Aorta (tissue), 5 donors: ENCODE data around the gene SGCA. TPM values are rescaled to one million over a fixed set of nuclear protein-coding genes. Genes with fewer than 3 reads are reported as not detected.

ENCODE experiments used
- ATAC-seq: fragments of 200-7000 bp; cut with Tn5 transposase; one replicate; pipeline ENCODE4 v1.9.1; 2022; ENCODE audit warnings: moderate library complexity; ENCODE audit not compliant: low FRiP score
- DNase-seq, 2 donors: peaks; one replicate each; pipeline ENCODE4 v3.0.0-alpha.2; 2020
- H3K27ac ChIP-seq, 2 donors: one replicate each; pipeline ENCODE4 v1.5.1; 2013; ENCODE audit warnings: low read length in 2 of 2, mild to moderate bottlenecking in 2 of 2, moderate library complexity in 2 of 2, control low read depth in 1 of 2, inconsistent platforms in 1 of 2, low read depth in 1 of 2
- H3K27me3 ChIP-seq, 2 donors: one replicate each; pipeline ENCODE4 v1.6.1; 2013; ENCODE audit warnings: control low read depth in 1 of 2, low read length in 1 of 2, mild to moderate bottlenecking in 1 of 2, moderate library complexity in 1 of 2; ENCODE audit not compliant: insufficient read depth in 2 of 2, control insufficient read depth in 1 of 2
- H3K36me3 ChIP-seq, 2 donors: one replicate each; pipeline ENCODE4 v1.6.1; 2013; ENCODE audit warnings: control low read depth in 1 of 2, low read length in 1 of 2, mild to moderate bottlenecking in 1 of 2; ENCODE audit not compliant: insufficient read depth in 2 of 2, control insufficient read depth in 1 of 2
- H3K4me1 ChIP-seq, 2 donors: one replicate each; pipeline ENCODE4 v1.6.1; 2013; ENCODE audit warnings: low read length in 2 of 2, control low read depth in 1 of 2, mild to moderate bottlenecking in 1 of 2, moderate library complexity in 1 of 2; ENCODE audit not compliant: insufficient read depth in 2 of 2, control insufficient read depth in 1 of 2
- H3K4me3 ChIP-seq, 2 donors: one replicate each; pipeline ENCODE4 v1.5.1; 2013; ENCODE audit warnings: low read length in 2 of 2, control low read depth in 1 of 2, mild to moderate bottlenecking in 1 of 2
- H3K9me3 ChIP-seq: one replicate; pipeline ENCODE4 v1.6.1; 2013; ENCODE audit warnings: mild to moderate bottlenecking, low read length; ENCODE audit not compliant: control insufficient read depth
- WGBS, 2 donors: extraction: QIAGEN DNeasy Blood & Tissue Kit; methylation state at CpG; one replicate each; pipeline ENCODE4 v1.1.7; 2013; 5-methylcytosine and 5-hydroxymethylcytosine counted together
- intact Hi-C, 2 donors: fragments of 100-400 bp; cut with DNase I; formaldehyde crosslinking; loops; one replicate each; pipeline versions ENCODE4 v1.14.2 to v1.15.0; 2022
- polyA plus RNA-seq, 2 donors: library from polyadenylated mRNA; stranded (reverse); fragments of 200-250 nt; gene quantifications; one replicate each; pipeline ENCODE4 v1.2.3, GENCODE V29; 2013
- total RNA-seq, 2 donors: library from RNA; stranded (reverse); fragmentation: NEBNext Ultra II Directional; extraction: Animal tissue kit (Norgen Biotek cat#: 25700); gene quantifications; one replicate each; pipeline ENCODE4 v1.2.1, GENCODE V29; 2021
- donor health status: healthy with polysubstance abuse.
- donor health status: Bipolar disorder and iron deficiency.
- donor health status: DM: no; HTN: no; CAD: no.
- donor health status: DM: no; HTN: no; CAD: no.
- donor health status: DM: yes; HTN: yes; CAD: no.

Gene SGCA
- total and polyA plus RNA-seq, 4 donors: 86.4 to 198 (median 92.2) TPM

GRCh38 chr17:50161023-50161910 is 4.5 kb upstream of the SGCA start:
- WGBS, 2 donors: 0 to 1% methylated on average over 49 to 53 of the region's 53 CpGs
- Histone ChIP-seq H3K4me3 (peak overlapping the region; percentile 57 to 71), H3K27ac (peak overlapping the region in 1 of 2 donors; percentile 74), H3K4me1 (no peaks in the 10 kb centered on the region), H3K9me3 (no peaks in the 10 kb centered on the region), H3K36me3 (no peaks in the 10 kb centered on the region), H3K27me3 (no peaks in the 10 kb centered on the region)
- ATAC-seq (peak; percentile 95), DNase-seq (peak; percentile 94 to 98)
- intact Hi-C loops: loop anchor here (5.0 to 10.0 kb wide), 3 partner anchors 46 to 134 kb away; no protein-coding TSS in a partner anchor

GRCh38 chr17:50161911-50162288 is 3.9 kb upstream of the SGCA start:
- Histone ChIP-seq H3K36me3 (no peaks in the 10 kb centered on the region), H3K4me3 (no peak overlapping the region), H3K4me1 (no peaks in the 10 kb centered on the region), H3K27me3 (no peaks in the 10 kb centered on the region), H3K27ac (peak overlapping the region in 1 of 2 donors; percentile 11), H3K9me3 (no peaks in the 10 kb centered on the region)
- 59 to 60% methylated on average over 16 of the region's 16 CpGs for WGBS, 2 donors
- DNase-seq (peak; percentile 48 to 69), ATAC-seq (no peak)
- intact Hi-C loops: loop anchor here (5.0 to 10.0 kb wide), 3 partner anchors 47 to 133 kb away; no protein-coding TSS in a partner anchor

GRCh38 chr17:50162466-50163254 is 3.1 kb upstream of the SGCA start:
- Histone ChIP-seq H3K4me3 (no peak overlapping the region), H3K9me3 (no peaks in the 10 kb centered on the region), H3K4me1 (no peaks in the 10 kb centered on the region), H3K36me3 (no peaks in the 10 kb centered on the region), H3K27ac (no peak overlapping the region), H3K27me3 (no peaks in the 10 kb centered on the region)
- ATAC-seq: no peak
- intact Hi-C loops: loop anchor here (5.0 to 10.0 kb wide), 3 partner anchors 48 to 132 kb away; no protein-coding TSS in a partner anchor
- 84% methylated on average over 8 of the region's 8 CpGs for WGBS, 2 donors
- DNase-seq: peak in 1 of 2 donors; percentile 21

- ATAC-seq (no peak), DNase-seq (peak; percentile 60 to 73)
- no peak overlapping the region for H3K27ac ChIP-seq
- H3K27me3 ChIP-seq: no peaks in the 10 kb centered on the region
- no peaks in the 10 kb centered on the region for H3K36me3 ChIP-seq
- H3K4me1 ChIP-seq: no peaks in the 10 kb centered on the region
- H3K9me3 ChIP-seq: no peaks in the 10 kb centered on the region
- 75 to 79% methylated on average over 10 to 11 of the region's 11 CpGs for WGBS, 2 donors
- intact Hi-C loops: loop anchor here (5.0 to 10.0 kb wide), 3 partner anchors 49 to 131 kb away; no protein-coding TSS in a partner anchor
- H3K4me3 ChIP-seq: no peak overlapping the region
Measured at GRCh38 chr17:50163843-50164696, 1.7 kb upstream of the SGCA start.

- ATAC-seq: no peak
- H3K27ac ChIP-seq: peak overlapping the region in 1 of 2 donors; percentile 4
- WGBS, 2 donors: 95 to 96% methylated on average over 2 of the region's 2 CpGs
- H3K4me1 ChIP-seq: no peaks in the 10 kb centered on the region
- no peaks in the 10 kb centered on the region for H3K9me3 ChIP-seq
- H3K27me3 ChIP-seq: no peaks in the 10 kb centered on the region
- H3K36me3 ChIP-seq: no peaks in the 10 kb centered on the region
- intact Hi-C loops: loop anchor here (5.0 to 10.0 kb wide), 3 partner anchors 50 to 130 kb away; no protein-coding TSS in a partner anchor
- DNase-seq: no peak
- H3K4me3 ChIP-seq: no peak overlapping the region
Measured at GRCh38 chr17:50164697-50164988, 1.2 kb upstream of the SGCA start.

GRCh38 chr17:50165066-50165465 is 739 bp upstream of the SGCA start:
- Histone ChIP-seq H3K4me3 (no peak overlapping the region), H3K27me3 (no peaks in the 10 kb centered on the region), H3K9me3 (no peaks in the 10 kb centered on the region), H3K36me3 (no peaks in the 10 kb centered on the region), H3K4me1 (no peaks in the 10 kb centered on the region), H3K27ac (peak overlapping the region; percentile 4 to 72)
- no peak for ATAC-seq
- intact Hi-C loops: loop anchor here (10.0 kb wide), 2 partner anchors 50 to 130 kb away; no protein-coding TSS in a partner anchor
- WGBS, 2 donors: 74 to 78% methylated on average over 9 of the region's 9 CpGs
- DNase-seq: peak in 1 of 2 donors; percentile 52

GRCh38 chr17:50165466-50165865 is 339 bp upstream of the SGCA start:
- no peak for ATAC-seq

More at GRCh38 chr17:50165466-50165865, 339 bp upstream of the SGCA start:
- 13 to 26% methylated on average over 3 of the region's 3 CpGs for WGBS, 2 donors
- Histone ChIP-seq H3K4me1 (no peaks in the 10 kb centered on the region), H3K36me3 (no peaks in the 10 kb centered on the region), H3K9me3 (no peaks in the 10 kb centered on the region), H3K27ac (peak overlapping the region in 1 of 2 donors; percentile 72), H3K27me3 (no peaks in the 10 kb centered on the region), H3K4me3 (no peak overlapping the region)
- intact Hi-C loops: loop anchor here (10.0 kb wide), 2 partner anchors 51 to 129 kb away; no protein-coding TSS in a partner anchor
- DNase-seq: peak in 1 of 2 donors; percentile 41
